DMS114 treated with DMSO at 0.1 percent for 48 hours (cell line): Measurements from ENCODE around the gene ZNF25.
"Not testable (repeated sequence)": the region's sequence is repeated elsewhere in the genome, so short reads cannot be mapped to it uniquely, and the experiment has no call there.

ENCODE experiments used
- DNase-seq: peaks from one replicate; lab custom pipeline; 2025; ENCODE audit not compliant: unreplicated experiment; lab: John Stamatoyannopoulos, UW

Gene ZNF25

GRCh38 chr10:37976091-37976879 lies at the start of gene ZNF25:
TSS of gene ZNF25 (minus strand) at chr10:37976647. CDS start at chr10:37971722, 4,925 bp downstream.
- DNase-seq, result peak; percentile 99

DNA sequence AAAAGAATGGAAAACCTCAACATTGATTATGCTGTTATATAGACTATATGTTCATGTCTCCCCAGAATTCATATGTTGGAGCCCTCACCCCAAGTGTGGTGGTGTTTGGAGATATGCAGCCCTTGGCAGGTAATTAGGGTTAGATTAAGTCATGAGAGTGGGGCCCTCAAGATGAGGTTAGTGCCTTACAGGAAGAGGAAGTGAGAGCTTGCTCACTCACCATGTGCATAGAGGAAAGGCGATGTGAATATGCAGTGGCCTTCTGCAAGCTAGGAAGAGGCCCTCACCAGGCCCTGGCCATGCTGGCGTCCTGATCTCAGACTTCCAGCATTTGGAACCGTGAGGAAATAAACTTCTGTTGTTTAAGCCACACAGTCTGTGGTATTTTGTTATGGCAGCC lies 48.8 kb upstream of the ZNF25 start:
- DNase-seq, result no peak

GRCh38 chr10:38019124-38019523 lies 42.7 kb upstream of the ZNF25 start:
- DNase-seq, result not testable (repeated sequence)

DNA sequence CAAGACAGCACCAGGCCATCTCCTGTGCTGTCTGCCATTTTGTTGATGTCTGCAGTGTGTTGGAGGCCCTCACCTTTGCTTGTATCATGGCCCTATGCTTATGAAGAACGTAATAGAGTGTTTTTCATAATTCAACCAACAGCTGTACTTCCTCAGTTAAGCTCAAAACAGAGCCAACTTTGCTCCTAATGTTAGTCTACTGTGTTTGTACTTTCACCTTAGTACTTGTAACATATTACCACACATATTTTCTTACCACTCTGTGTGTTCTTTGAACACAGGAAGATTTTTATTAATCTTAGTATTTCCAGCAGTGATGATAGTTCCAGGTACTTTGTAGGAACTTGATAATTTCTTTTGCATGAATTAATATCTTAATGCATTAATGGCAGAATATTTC lies 39.9 kb upstream of the ZNF25 start:
- DNase-seq, result no peak

- DNase-seq, result peak; percentile 91
These were observed 33.9 kb upstream of the ZNF25 start, which contains the start of gene ZNF33A for GRCh38 chr10:38010119-38010903. TSS of gene ZNF33A (plus strand) at chr10:38010675. CDS start at chr10:38012342, 1,667 bp downstream.

DNA sequence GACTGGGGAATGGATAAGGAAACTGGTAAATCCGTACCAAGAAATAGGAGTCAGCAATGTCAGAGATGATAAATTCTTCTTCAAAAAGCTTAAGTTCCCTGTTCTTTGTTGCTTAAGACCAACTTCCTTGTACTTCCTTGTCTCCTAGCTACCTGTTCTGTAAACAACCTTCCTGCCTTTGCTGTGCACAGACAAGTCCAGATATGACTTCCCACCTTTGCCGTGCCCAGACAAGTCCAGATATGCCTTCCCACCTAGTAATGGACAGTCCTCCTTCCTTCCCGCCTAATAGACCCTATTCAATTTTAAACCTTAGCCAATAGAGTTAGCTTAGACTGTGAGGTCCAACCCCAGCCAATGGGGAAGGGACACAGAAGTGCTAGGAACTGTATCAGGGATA lies 31.5 kb upstream of the ZNF25 start:
- no peak for DNase-seq

DNA sequence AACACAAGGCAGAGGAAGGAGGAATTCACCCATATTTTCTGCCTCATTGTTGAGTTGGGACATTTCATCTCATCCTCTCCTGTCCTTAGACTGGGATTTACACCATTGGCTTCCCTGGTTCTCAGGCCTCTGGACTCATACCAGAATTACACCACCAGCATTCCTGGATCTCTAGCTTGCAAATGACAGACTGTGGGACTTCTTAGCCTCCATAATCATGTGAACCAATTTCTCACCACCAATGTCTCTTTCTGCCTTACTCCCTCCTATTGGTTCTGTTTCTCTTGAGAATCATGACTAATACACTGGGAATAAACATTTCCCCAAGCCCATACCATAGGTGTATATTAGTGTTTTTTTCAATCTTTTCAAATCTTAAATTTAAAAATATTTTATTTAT lies 31.1 kb upstream of the ZNF25 start:
- no peak for DNase-seq

DNA sequence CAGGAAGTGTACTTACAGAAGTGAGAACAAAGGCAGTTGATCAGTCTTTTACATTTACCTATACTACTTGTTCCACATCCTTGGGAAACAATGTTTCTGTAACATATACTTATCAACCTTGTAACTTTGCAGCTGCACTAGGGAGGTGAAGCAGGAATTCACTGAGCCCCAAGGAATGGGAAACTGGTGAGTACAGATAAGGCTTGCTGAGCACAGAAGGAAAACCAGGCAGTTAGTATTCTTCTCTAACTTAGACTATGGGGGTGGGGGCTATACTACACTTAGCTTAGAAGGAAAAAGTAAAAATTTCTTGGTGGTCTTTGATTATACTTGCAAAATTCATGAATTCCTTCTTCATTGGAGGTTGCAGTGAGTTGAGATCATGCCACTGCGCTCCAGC lies 27.1 kb upstream of the ZNF25 start:
- DNase-seq, result no peak

- DNase-seq, result no peak
These were observed 26.6 kb upstream of the ZNF25 start for GRCh38 chr10:38003026-38003425.

GRCh38 chr10:38000474-38000873 lies 24.0 kb upstream of the ZNF25 start:
- not testable (repeated sequence) for DNase-seq

GRCh38 chr10:37998920-37999319 lies 22.5 kb upstream of the ZNF25 start:
- not testable (repeated sequence) for DNase-seq

- DNase-seq, result no peak
These were observed 15.6 kb upstream of the ZNF25 start for GRCh38 chr10:37992083-37992482.

GRCh38 chr10:37991655-37992054 lies 15.2 kb upstream of the ZNF25 start:
- no peak for DNase-seq

GRCh38 chr10:37976880-37977203 lies 395 bp upstream of the ZNF25 start:
- no peak for DNase-seq

- peak; percentile 14 for DNase-seq
These were observed 951 bp downstream of the ZNF25 start for GRCh38 chr10:37975401-37975991.

GRCh38 chr10:37972396-37972795 lies 4.1 kb downstream of the ZNF25 start:
- no peak for DNase-seq

- DNase-seq, result no peak
These were observed 11.4 kb downstream of the ZNF25 start for GRCh38 chr10:37965006-37965405.

GRCh38 chr10:37960591-37961137 lies 15.8 kb downstream of the ZNF25 start:
- DNase-seq, result no peak

DNA sequence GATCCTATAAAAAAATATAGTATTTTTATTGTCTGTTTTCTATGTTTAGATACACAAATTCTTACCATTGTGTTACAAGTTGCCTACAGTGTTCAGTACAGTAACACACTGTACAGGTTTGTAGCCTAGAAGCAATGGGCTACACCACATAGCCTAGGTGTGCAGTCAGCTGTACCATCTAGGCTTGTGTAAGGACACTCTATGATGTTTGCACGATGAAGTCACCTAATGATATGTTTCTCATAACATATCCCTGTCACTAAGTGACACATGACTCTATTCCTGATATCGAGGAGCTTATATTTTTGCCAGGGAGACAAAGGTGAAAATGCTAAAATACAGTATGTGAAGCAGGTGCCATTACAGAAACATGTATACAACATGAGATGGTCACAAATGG lies 18.6 kb downstream of the ZNF25 start:
- no peak for DNase-seq

DNA sequence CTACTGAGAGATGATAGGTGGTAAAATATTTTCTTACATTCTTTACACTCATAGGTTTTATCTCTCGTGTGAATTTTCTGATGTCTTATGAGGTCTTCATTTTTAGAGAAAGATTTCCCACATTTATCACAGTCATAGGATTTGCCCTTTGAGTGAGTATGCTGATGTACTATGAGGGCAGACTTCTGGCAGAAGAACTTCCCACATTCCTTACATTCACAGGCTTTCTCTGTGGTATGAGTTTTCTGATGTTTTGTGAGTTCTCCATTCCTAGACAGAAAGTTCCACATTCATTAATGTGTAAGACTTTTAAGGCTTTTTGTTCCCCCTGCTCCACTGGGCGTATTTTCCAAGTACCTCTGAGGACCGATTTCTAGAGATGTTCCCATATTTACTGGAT lies 23.5 kb downstream of the ZNF25 start:
- no peak for DNase-seq

DNA sequence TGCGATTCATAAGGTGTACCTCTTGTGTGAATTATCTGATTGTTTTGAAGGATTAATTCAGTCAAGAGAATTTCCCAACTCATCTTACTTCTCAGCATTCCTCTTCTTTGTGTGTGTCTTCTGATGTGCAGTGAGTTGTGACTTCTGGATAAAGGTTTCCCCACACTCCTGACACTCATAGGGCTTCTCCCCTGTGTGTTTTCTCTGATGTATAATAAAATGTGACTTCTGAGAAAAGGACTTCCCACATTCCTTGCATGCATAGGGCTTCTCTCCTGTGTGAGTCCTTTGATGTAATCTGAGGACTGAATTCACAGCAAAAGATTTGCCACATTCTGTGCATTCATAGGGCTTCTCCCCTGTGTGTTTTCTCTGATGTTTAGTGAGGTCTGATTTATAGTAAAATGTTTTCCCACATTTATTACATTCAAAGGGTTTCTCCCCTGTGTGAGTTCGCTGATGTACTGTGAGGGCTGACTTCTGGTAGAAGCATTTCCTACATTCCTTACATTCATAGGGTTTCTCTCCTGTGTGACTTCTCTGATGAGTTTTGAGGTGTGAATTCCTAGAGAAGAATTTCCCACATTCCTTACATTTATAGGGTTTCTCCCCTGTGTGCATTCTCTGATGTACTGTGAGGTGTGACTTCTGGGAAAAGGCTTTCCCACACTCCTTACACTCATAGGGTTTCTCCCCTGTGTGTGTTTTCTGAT lies 24.2 kb downstream of the ZNF25 start:
- no peak for DNase-seq
